ENCODE measurements around the gene NPIPB8.
A peak's percentile ranks its signal among the peaks of the same experiment; 100 is the strongest.
"Not testable (repeated sequence)": the region's sequence is repeated elsewhere in the genome, so short reads cannot be mapped to it uniquely, and the experiment has no call there.

Gene NPIPB8

DNA sequence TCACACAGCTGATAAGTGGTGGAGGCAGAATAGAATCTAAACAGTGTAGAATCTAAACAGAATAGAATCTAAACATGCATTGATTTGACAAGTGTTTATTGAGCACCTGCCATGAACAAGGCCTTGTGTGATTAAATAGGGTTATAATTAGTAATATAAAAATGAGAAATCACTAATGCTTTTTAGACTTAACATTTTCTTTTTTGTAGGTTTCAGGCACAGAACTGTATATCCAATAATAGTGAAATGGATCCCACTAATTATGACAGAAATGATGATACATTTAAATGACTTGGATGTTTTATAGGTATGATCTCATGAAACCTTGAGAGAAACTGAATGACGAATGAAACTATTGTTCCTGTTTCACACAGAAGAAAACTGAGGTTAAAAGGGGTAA lies at the start of gene NPIPB8:
Gene NPIPB8, plus strand, starts transcription at position 301 of the 400 bp plus-strand sequence. CDS start 296 bp downstream, outside the sequence.
- H3K36me3 Mint-ChIP-seq (ENCODE audit: low read depth); H3K4me3 Mint-ChIP-seq; intact Hi-C loops (cut with micrococcal nuclease); H3K4me1 Mint-ChIP-seq (ENCODE audit: low read depth); H3K27ac Mint-ChIP-seq; H3K9me3 Mint-ChIP-seq; H3K27me3 Mint-ChIP-seq: not testable (repeated sequence)

DNA sequence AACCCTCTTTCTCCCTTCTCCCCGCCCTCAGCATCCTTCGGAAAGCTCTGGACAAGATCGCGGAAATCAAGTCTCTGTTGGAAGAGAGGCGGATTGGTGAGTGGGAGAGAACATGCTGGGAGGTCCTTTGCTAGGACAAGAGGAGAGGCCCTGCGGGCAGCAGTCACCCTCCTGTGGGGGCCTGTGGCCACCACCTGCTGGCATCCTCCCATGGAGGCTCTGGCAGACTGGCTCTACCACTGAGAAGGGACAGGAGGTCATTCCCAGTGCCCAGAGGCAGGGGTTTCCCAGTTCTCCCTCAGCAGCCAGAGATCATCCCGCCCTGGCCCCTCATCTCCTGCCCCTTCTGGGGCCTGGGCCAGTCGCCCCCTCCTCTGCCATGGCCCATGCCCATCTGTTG lies 48.8 kb upstream of the NPIPB8 start:
- peaks cover 86% of the 10 kb centered on the region for H3K36me3 Mint-ChIP-seq (ENCODE audit: low read depth)
- intact Hi-C loops (cut with micrococcal nuclease) = no loop called here
- H3K9me3 Mint-ChIP-seq = no peaks in the 10 kb centered on the region
- H3K4me3 Mint-ChIP-seq = no peak overlapping the region
- H3K4me1 Mint-ChIP-seq (ENCODE audit: low read depth) = peaks cover 9% of the 10 kb centered on the region
- H3K27ac Mint-ChIP-seq = no peak overlapping the region
- H3K27me3 Mint-ChIP-seq = no peaks in the 10 kb centered on the region

DNA sequence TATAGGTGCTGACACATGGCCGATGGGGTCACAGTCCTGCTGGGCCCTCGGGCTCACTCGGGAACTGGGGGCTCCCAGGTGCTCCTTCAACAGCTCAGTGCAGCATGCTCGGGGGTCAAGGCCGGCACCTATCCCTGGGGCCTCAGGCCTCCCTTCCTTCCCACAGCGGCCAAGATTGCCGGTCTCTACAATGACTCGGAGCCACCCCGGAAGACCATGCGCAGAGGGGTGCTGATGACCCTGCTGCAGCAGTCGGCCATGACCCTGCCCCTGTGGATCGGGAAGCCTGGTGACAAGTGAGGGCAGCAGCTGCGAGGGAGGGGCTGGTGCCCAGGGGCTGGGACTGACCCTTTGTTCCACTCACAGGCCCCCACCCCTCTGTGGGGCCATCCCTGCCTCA lies 47.9 kb upstream of the NPIPB8 start:
- no peak overlapping the region for H3K27ac Mint-ChIP-seq
- peaks cover 78% of the 10 kb centered on the region for H3K36me3 Mint-ChIP-seq (ENCODE audit: low read depth)
- H3K9me3 Mint-ChIP-seq = no peaks in the 10 kb centered on the region
- peaks cover 9% of the 10 kb centered on the region for H3K4me1 Mint-ChIP-seq (ENCODE audit: low read depth)
- no peaks in the 10 kb centered on the region for H3K27me3 Mint-ChIP-seq
- H3K4me3 Mint-ChIP-seq = no peak overlapping the region
- intact Hi-C loops (cut with micrococcal nuclease) = no loop called here

DNA sequence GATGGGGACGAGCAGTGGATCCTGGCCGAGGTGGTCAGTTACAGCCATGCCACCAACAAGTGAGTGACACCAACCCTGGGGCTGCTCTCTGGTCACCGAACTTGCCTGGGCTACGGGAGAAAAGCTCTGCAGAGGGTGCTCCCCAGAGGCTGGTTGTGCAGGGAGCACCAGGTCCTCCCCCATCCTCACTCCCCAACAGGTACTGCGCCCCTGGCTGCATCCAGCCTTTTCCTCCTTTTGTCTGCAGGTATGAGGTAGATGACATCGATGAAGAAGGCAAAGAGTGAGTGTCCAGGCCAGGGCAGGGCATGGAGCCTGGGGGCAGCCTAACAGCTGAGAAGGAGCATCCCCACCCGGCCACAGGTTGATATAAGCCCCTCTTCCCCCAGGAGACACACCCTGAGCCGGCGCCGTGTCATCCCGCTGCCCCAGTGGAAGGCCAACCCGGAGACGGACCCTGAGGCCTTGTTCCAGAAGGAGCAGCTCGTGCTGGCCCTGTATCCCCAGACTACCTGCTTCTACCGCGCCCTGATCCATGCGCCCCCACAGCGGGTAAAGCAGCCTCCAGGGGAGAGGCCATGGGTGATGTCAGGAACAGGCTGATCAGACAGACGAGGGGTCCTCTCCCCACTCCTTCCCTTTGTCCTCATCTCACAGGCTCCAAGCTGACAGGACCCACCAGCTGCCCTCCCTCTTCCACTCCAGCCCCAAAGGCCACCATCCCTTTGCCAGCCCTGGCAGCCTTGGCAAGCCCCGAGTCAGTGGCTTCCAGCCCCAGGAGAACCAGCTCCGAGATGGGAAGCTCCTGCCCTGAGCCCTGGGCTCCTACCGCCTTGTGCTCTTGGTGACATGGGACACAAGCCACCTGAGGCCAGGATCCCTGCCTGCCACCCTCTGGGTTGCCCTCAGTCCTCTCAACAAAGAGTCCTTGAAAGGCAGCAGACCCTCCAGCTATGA lies 47.2 kb upstream of the NPIPB8 start:
- H3K27me3 Mint-ChIP-seq = peaks cover 2% of the 10 kb centered on the region
- H3K9me3 Mint-ChIP-seq = no peaks in the 10 kb centered on the region
- peaks cover 5% of the 10 kb centered on the region for H3K4me1 Mint-ChIP-seq (ENCODE audit: low read depth)
- H3K36me3 Mint-ChIP-seq (ENCODE audit: low read depth) = peaks cover 71% of the 10 kb centered on the region
- H3K4me3 Mint-ChIP-seq = no peak overlapping the region
- intact Hi-C loops (cut with micrococcal nuclease) = no loop called here
- no peak overlapping the region for H3K27ac Mint-ChIP-seq

DNA sequence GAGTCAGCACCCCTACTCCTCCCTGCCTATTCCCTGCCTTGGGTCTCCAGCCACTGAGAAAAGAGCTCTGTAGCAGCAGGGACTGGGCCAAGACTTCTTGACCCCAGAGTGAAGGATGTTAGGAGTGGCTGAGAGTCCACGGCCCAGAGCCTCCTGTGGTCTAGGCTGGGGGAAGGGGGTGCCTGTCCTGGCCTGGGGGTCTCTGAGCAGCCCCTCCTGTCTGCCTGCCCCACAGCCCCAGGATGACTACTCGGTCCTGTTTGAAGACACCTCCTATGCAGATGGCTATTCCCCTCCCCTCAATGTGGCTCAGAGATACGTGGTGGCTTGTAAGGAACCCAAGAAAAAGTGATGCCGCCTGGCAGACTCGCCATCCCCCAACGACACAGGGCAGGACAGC lies 46.5 kb upstream of the NPIPB8 start:
- Mint-ChIP-seq H3K36me3 (ENCODE audit: low read depth) (peaks cover 66% of the 10 kb centered on the region), H3K27me3 (peaks cover 2% of the 10 kb centered on the region), H3K4me1 (ENCODE audit: low read depth) (peaks cover 4% of the 10 kb centered on the region), H3K9me3 (no peaks in the 10 kb centered on the region), H3K27ac (no peak overlapping the region), H3K4me3 (no peak overlapping the region)
- intact Hi-C loops (cut with micrococcal nuclease) = no loop called here

DNA sequence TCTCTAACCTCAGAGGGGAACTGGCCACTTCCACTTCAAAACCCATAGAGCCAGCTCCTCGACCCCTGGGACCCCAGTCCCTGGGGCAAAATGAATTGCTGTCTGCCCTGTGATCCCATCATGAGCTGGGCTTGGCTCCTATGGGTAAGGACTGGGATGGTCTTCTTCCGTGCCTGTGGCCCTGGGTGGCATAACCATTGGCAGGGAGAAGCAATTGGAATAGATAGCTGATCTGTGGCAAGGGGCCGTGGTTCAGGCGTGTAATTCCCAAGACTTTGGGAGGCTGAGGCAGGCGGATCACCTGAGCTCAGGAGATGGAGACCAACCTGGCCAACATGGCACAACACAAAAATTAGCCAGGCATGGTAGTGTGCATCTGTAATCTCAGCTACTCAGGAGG lies 45.4 kb upstream of the NPIPB8 start:
- Mint-ChIP-seq H3K27me3 (peaks cover 2% of the 10 kb centered on the region), H3K27ac (no peak overlapping the region), H3K4me3 (no peak overlapping the region), H3K4me1 (ENCODE audit: low read depth) (peaks cover 16% of the 10 kb centered on the region), H3K36me3 (ENCODE audit: low read depth) (peaks cover 55% of the 10 kb centered on the region), H3K9me3 (no peaks in the 10 kb centered on the region)
- intact Hi-C loops (cut with micrococcal nuclease) = no loop called here

DNA sequence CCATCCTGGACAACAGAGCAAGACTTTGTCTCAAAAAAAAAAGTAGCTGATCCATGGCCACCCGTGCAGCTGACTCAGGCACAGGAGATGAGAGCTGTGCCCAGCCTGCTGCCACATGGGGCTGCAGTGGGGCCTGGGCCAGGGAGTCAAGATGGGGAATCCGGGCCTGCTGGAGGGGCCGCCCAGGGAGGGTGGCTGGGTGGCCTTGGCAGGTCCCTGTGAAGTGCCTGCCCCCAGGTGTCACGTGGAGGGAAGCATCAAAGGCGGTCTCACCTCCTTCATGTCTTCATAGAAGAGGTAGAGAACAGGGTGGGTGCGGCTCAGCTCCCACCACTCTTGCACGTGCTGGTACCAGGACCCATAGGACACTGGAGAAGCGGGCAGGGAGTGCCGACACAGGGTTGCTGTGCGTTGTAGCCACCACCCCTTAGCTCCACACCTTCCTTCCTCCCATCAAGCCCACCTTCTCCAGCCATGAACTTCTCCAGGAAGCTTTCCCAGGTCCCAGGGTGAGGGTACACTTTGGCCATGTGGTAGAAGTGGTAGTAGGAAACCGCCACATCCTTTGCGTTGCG lies 44.8 kb upstream of the NPIPB8 start:
- H3K4me1 Mint-ChIP-seq (ENCODE audit: low read depth) = peaks cover 21% of the 10 kb centered on the region
- H3K9me3 Mint-ChIP-seq = no peaks in the 10 kb centered on the region
- peaks cover 51% of the 10 kb centered on the region for H3K36me3 Mint-ChIP-seq (ENCODE audit: low read depth)
- H3K27me3 Mint-ChIP-seq = peaks cover 4% of the 10 kb centered on the region
- H3K4me3 Mint-ChIP-seq = no peak overlapping the region
- H3K27ac Mint-ChIP-seq = no peak overlapping the region
- intact Hi-C loops (cut with micrococcal nuclease) = no loop called here

DNA sequence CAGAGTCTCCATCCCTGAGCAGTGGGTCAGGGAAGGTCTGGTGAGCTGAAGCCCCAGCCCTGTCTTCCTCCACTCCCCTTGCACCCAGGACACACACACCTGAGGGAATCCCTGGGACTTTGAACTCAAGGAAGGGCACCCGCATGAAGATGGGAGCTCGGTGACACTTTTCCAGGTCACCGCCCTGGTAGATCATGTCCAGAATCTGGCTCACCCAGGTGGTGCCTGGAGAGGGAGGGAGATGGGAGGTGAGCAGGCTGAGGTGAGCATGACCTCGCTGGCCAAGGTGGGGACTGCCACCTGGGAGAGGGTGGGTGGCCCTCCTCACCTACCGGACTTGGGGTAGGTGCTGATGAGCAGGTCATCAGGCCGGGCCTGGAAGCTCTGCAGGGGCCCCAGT lies 42.4 kb upstream of the NPIPB8 start:
- H3K4me1 Mint-ChIP-seq (ENCODE audit: low read depth) = peaks cover 23% of the 10 kb centered on the region
- H3K27me3 Mint-ChIP-seq; H3K9me3 Mint-ChIP-seq; H3K4me3 Mint-ChIP-seq; intact Hi-C loops (cut with micrococcal nuclease); H3K27ac Mint-ChIP-seq: not testable (repeated sequence)
- peaks cover 27% of the 10 kb centered on the region for H3K36me3 Mint-ChIP-seq (ENCODE audit: low read depth)

DNA sequence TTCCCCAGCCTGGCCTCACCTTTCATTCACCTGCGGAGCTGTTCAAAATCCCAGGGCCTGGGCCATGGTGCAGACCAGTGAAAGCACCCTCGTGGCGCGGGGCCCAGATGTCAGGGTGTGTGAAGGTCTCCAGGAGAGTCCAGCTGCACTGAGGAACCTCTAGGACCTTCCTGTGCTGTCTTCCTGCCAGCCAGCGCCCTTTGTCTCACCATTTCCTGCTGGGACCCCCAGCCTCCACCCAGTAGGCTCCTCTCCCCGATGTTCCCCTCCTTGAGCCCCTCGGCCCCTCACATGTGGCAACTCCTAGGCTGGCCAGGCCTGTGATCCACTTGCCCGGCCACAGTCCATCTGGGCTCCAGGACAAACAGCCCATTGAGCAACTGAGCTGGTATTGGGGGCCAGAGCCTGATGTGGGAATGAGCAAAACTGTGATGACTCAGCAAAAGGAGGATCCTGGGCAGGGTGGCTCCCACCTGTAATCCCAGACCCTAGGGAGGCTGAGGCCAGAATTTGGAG lies 41.7 kb upstream of the NPIPB8 start:
- Mint-ChIP-seq H3K36me3 (ENCODE audit: low read depth) (peaks cover 20% of the 10 kb centered on the region), H3K4me1 (ENCODE audit: low read depth) (peaks cover 23% of the 10 kb centered on the region), H3K27me3 (peaks cover 4% of the 10 kb centered on the region), H3K4me3 (no peak overlapping the region), H3K9me3 (no peaks in the 10 kb centered on the region), H3K27ac (no peak overlapping the region)
- intact Hi-C loops (cut with micrococcal nuclease) = no loop called here

DNA sequence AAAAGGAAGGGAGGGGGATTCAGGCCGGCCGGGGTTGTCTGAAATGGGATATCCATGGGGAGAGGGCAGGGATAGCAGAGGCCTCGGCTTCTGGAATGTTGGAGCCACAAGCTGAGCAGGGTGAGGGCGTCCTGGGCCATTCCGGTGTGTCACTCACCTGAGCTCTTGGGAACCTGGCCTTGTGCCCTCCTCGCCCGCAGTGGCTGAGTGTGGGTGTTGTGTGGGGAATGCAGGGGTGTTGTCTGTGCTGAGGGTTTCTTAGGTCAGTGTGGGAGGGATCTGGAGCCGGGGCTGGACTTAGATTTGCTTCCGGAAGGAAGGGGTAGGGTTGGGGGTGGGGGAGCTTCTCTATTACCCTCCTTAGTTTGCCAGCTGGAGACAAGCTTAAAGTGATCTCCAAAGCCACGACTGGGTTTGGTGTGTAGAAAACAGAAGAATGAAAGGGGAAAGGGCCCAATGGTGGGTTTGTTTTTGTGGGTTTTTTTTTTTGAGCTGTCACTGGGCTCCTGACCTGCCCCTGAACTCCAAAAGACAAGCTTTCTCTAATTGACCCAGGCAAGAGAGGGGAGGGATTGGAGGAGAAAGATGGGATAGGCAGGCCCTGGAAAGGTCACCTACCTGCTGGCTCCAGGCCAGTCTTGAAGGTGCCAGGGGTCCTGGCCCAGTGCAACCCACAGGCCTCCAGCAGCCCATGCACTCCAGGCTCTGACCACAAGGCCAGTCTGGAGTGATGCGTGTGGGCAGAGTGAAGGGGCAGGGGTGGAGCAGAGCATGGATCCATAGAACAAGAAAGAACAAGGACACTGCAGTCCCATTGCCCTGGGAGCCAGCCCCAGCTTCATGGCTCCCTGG lies 40.8 kb upstream of the NPIPB8 start, which contains the start of gene SULT1A2:
Gene SULT1A2, minus strand, starts transcription at position 211 of the 852 bp plus-strand sequence. CDS start 1,120 bp downstream, outside the sequence.
- no peak within 1 kb of the TSS for H3K4me3 Mint-ChIP-seq

DNA sequence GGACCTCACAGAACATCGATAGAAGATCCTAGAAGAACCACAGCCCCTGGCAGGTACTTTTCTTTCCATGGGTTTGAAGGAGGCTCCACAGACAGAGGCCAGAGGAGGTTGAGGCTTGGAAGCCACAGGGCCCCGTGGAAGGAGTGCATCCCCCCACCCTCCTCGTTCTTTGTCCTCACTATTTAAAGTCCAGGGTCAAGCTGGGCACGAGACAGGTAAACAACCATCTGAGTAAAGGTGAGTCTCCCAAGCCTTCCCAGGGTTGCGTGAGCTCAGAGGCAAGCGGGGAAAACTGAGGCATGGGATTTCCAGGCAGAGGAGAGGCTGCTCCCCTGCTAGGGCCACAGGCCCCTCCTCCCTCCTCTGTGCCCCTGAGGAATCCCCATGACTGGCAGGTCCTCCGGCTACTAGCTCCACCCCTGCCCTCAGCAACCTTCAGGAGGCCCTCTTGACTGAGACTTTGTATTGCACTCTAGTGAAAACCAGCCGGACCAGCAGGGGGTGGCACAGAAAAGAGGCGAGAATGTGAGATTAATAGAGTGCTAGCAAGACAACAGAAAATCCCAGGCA lies 40.1 kb upstream of the NPIPB8 start:
- intact Hi-C loops (cut with micrococcal nuclease) = no loop called here
- no peaks in the 10 kb centered on the region for H3K9me3 Mint-ChIP-seq
- H3K27me3 Mint-ChIP-seq = peaks cover 7% of the 10 kb centered on the region
- peak overlapping the region; percentile 62 for H3K27ac Mint-ChIP-seq
- no peak overlapping the region for H3K4me3 Mint-ChIP-seq
- H3K36me3 Mint-ChIP-seq (ENCODE audit: low read depth) = peaks cover 4% of the 10 kb centered on the region
- H3K4me1 Mint-ChIP-seq (ENCODE audit: low read depth) = peaks cover 23% of the 10 kb centered on the region

More for the DNA sequence above, 40.8 kb upstream of the NPIPB8 start, which contains the start of gene SULT1A2:
- Mint-ChIP-seq H3K27ac (peak within 1 kb of the TSS; percentile 62), H3K27me3 (peaks cover 7% of the 10 kb centered on the region), H3K9me3 (no peaks in the 10 kb centered on the region), H3K36me3 (ENCODE audit: low read depth) (peaks cover 11% of the 10 kb centered on the region), H3K4me1 (ENCODE audit: low read depth) (peaks cover 23% of the 10 kb centered on the region)
- intact Hi-C loops (cut with micrococcal nuclease) = no loop called here

DNA sequence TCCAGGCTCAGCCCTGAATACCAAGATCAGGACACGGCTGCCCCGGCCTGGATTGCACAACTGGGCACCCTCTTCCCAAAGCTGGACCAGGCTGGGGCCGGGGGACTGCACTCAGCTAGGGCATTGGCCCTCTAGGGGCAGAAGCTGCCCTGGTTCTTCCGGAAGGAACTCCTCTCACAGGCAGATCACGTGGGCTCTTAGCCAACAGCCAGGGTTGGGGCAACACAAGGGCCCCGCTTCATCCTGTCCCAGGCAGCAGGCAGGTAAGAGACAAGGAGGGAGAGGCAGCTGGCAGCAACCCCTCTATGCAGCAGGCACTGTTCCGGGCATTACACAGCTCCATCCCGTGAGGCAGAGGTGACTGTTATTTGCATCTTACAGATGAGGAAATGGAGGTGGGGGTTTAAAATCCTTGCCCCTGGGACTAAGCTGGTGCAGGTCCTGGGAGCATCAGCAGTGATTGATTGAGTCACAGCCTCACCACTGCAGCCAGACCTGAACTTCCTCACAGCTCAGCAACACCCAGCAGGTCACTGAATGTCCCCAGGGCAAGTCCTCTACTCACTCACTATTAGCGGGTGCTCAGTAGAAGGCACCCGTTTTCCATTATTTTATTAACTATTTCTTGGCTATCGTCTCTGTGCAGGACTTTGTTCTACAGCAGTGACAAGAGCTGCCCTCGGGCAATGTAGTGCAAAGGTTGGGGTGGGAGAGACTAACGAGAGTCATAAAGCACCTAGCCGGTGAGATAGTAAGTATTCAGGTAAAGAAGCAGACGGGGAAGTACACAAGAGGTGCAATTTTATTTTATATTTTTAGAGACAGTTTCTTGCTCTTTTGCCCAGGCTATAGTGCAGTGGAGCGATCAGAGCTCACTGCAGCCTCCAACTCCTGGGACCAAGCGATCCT lies 38.2 kb upstream of the NPIPB8 start:
- H3K4me3 Mint-ChIP-seq; intact Hi-C loops (cut with micrococcal nuclease); H3K27me3 Mint-ChIP-seq; H3K9me3 Mint-ChIP-seq; H3K27ac Mint-ChIP-seq: not testable (repeated sequence)
- peaks cover 11% of the 10 kb centered on the region for H3K36me3 Mint-ChIP-seq (ENCODE audit: low read depth)
- peaks cover 23% of the 10 kb centered on the region for H3K4me1 Mint-ChIP-seq (ENCODE audit: low read depth)
